HEK293 (cell line): Measurements from ENCODE around the gene WIPF3.

Source experiments
- ATF2 ChIP-seq: fragments of 450-650 bp; formaldehyde crosslinking; IDR thresholded peaks from 2 replicates; pipeline ENCODE4 v1.5.1; 2016; ENCODE audit warnings: missing biosample characterization, missing genetic modification characterization, low read depth
- CTCF ChIP-seq: fragments of 450-650 bp; formaldehyde crosslinking; IDR thresholded peaks from 2 replicates; pipeline ENCODE4 v1.5.1; 2016; ENCODE audit warnings: missing biosample characterization, missing genetic modification characterization
- REPIN1 ChIP-seq: fragments of 450-650 bp; formaldehyde crosslinking; IDR thresholded peaks from 2 replicates; pipeline ENCODE4 v1.5.1; 2017; ENCODE audit warnings: missing biosample characterization, missing genetic modification characterization, low read depth
- REST ChIP-seq: fragments of 450-650 bp; formaldehyde crosslinking; IDR thresholded peaks from 2 replicates; pipeline ENCODE4 v1.5.1; 2016; ENCODE audit warnings: missing biosample characterization, missing genetic modification characterization
- ZBTB1 ChIP-seq: fragments of 450-650 bp; formaldehyde crosslinking; IDR thresholded peaks from 2 replicates; pipeline ENCODE4 v1.5.1; 2016; ENCODE audit warnings: missing biosample characterization, missing genetic modification characterization
- ZBTB49 ChIP-seq: fragments of 450-650 bp; formaldehyde crosslinking; IDR thresholded peaks from 2 replicates; pipeline ENCODE4 v1.5.1; 2016; ENCODE audit warnings: missing biosample characterization, missing genetic modification characterization, low read depth
- ZFP41 ChIP-seq: fragments of 450-650 bp; formaldehyde crosslinking; IDR thresholded peaks from 2 replicates; pipeline ENCODE4 v1.5.1; 2016; ENCODE audit warnings: missing biosample characterization, missing genetic modification characterization, borderline replicate concordance
- ZNF26 ChIP-seq: fragments of 450-650 bp; formaldehyde crosslinking; IDR thresholded peaks from 2 replicates; pipeline ENCODE4 v1.5.1; 2016; ENCODE audit warnings: missing biosample characterization, missing genetic modification characterization
- ZNF274 ChIP-seq, 2 experiments: fragments of 200-500 bp in 1 of 2; fragments of 450-650 bp in 1 of 2; sonication (Bioruptor generic) in 1 of 2; formaldehyde crosslinking in 1 of 2; IDR thresholded peaks; 2 replicates each; pipeline versions ENCODE4 v1.5.1 to v1.6.1; 2014 to 2016; ENCODE audit warnings: borderline replicate concordance in 1 of 2, inconsistent platforms in 1 of 2, low read length in 1 of 2, missing biosample characterization in 1 of 2, missing genetic modification characterization in 1 of 2
- ZNF280D ChIP-seq: fragments of 450-650 bp; formaldehyde crosslinking; IDR thresholded peaks from 2 replicates; pipeline ENCODE4 v1.5.1; 2016; ENCODE audit warnings: missing biosample characterization, missing genetic modification characterization
- ZNF350 ChIP-seq: fragments of 450-650 bp; formaldehyde crosslinking; IDR thresholded peaks from 2 replicates; pipeline ENCODE4 v1.5.0; 2017; ENCODE audit warnings: missing biosample characterization, mild to moderate bottlenecking, missing genetic modification characterization
- ZNF544 ChIP-seq: fragments of 450-650 bp; formaldehyde crosslinking; IDR thresholded peaks from 2 replicates; pipeline ENCODE4 v1.5.0; 2017; ENCODE audit warnings: missing biosample characterization, missing genetic modification characterization
- ZNF660 ChIP-seq: fragments of 450-650 bp; IDR thresholded peaks from 2 replicates; pipeline ENCODE4 v1.5.1; 2018; ENCODE audit warnings: missing biosample characterization, mild to moderate bottlenecking, missing genetic modification characterization
- ZNF776 ChIP-seq: fragments of 450-650 bp; formaldehyde crosslinking; IDR thresholded peaks from 2 replicates; pipeline ENCODE4 v1.5.0; 2017; ENCODE audit warnings: missing biosample characterization, missing genetic modification characterization, borderline replicate concordance

- no peak for TF ChIP-seq ZNF544 (tag by site-specific recombination)
- no peak for TF ChIP-seq CTCF
- TF ChIP-seq ZBTB1 (tag by site-specific recombination): no peak
- no peak for TF ChIP-seq ZNF274 (IDR thresholded peaks at IDR 0.05; ENCODE audit: low read length)
- no peak for TF ChIP-seq ZNF274 (tag by site-specific recombination; IDR thresholded peaks at IDR 0.05; ENCODE audit: borderline replicate concordance)
- TF ChIP-seq ATF2 (tag by site-specific recombination): no peak
- TF ChIP-seq REST (tag by site-specific recombination): no peak
- TF ChIP-seq ZFP41: no peak
- TF ChIP-seq ZNF26: no peak
- TF ChIP-seq ZNF776 (tag by site-specific recombination): no peak
- TF ChIP-seq ZBTB49 (tag by site-specific recombination): no peak
- no peak for TF ChIP-seq ZNF350
- no peak for TF ChIP-seq ZNF280D (tag by site-specific recombination)
- TF ChIP-seq REPIN1 (tag by site-specific recombination): no peak
- TF ChIP-seq ZNF660 (tag by site-specific recombination): no peak
Measured at GRCh38 chr7:29882481-29882880, 76.2 kb downstream of the WIPF3 start.
